H1 (cell line): ENCODE data around the gene ZNF277. TPM values are rescaled to one million over a fixed set of nuclear protein-coding genes. Genes with fewer than 3 reads are reported as not detected.

Experiments used
- CTCF ChIA-PET: fragments of 300-600 bp; sonication (Branson Sonifier 250); formaldehyde crosslinking; loops from one replicate; lab custom pipeline; 2021; ENCODE audit not compliant: partially characterized antibody; lab: Charles Lee
- POLR2A ChIA-PET: fragments of 300-600 bp; sonication (Branson Sonifier 250); formaldehyde crosslinking; loops from one replicate; lab custom pipeline; 2021; ENCODE audit warnings: inconsistent platforms; ENCODE audit not compliant: partially characterized antibody; lab: Charles Lee
- DNase-seq, 2 experiments: peaks; one replicate each; pipeline versions ENCODE4 v3.0.0 to v3.0.0-alpha.2; 2010 to 2022; ENCODE audit warnings: low spot score in 2 of 2, low read depth in 1 of 2, mixed read lengths in 1 of 2
- FAIRE-seq: peaks from 2 replicates; lab custom pipeline; 2011; peaks lifted over from hg19 to GRCh38; lab: Jason Lieb, UNC
- H2AFZ ChIP-seq: 2 replicates; pipeline ENCODE4 v1.8.1; 2012; ENCODE audit warnings: low read length, inconsistent platforms
- H2AK5ac ChIP-seq: 2 replicates; pipeline ENCODE4 v1.6.1; 2013; ENCODE audit warnings: low read depth, low read length
- H2BK120ac ChIP-seq: replicated peaks from 2 replicates; pipeline ENCODE3; 2013; ENCODE audit warnings: low read depth, low read length, inconsistent platforms
- H2BK12ac ChIP-seq: 2 replicates; pipeline ENCODE4 v1.6.1; 2013; ENCODE audit warnings: low read depth, low read length
- H2BK15ac ChIP-seq: 2 replicates; pipeline ENCODE4 v1.6.1; 2013; ENCODE audit warnings: low read length
- H2BK20ac ChIP-seq: 2 replicates; pipeline ENCODE4 v1.6.1; 2013; ENCODE audit warnings: low read length
- H2BK5ac ChIP-seq: 2 replicates; pipeline ENCODE4 v1.6.1; 2013; ENCODE audit warnings: low read depth, low read length
- H3K14ac ChIP-seq: 2 replicates; pipeline ENCODE4 v1.6.1; 2013; ENCODE audit warnings: inconsistent platforms; ENCODE audit not compliant: insufficient read length
- H3K18ac ChIP-seq: 2 replicates; pipeline ENCODE4 v1.6.1; 2013; ENCODE audit warnings: low read length; ENCODE audit errors: extremely low read depth
- H3K23ac ChIP-seq: 2 replicates; pipeline ENCODE4 v1.6.1; 2013; ENCODE audit warnings: inconsistent platforms; ENCODE audit not compliant: insufficient read length
- H3K23me2 ChIP-seq: 2 replicates; pipeline ENCODE4 v1.6.1; 2013; ENCODE audit warnings: low read depth, low read length
- H3K27ac ChIP-seq: 2 replicates; pipeline ENCODE4 v1.6.1; 2011; ENCODE audit warnings: low read depth, low read length, inconsistent platforms
- H3K27me3 ChIP-seq, 4 experiments: replicated peaks in 1 of 4; 1 replicate in 1 of 4; 2 replicates in 3 of 4; pipeline versions ENCODE4 v1.6.1 to v1.8.1; 2011 to 2013; ENCODE audit warnings: low read length in 3 of 4, mild to moderate bottlenecking in 3 of 4, inconsistent platforms in 2 of 4, mixed read lengths in 2 of 4, moderate library complexity in 1 of 4; ENCODE audit not compliant: control insufficient read depth in 3 of 4, insufficient read depth in 3 of 4; ENCODE audit errors: extremely low read depth in 1 of 4
- H3K36me3 ChIP-seq, 4 experiments: 2 replicates each; pipeline versions ENCODE4 v1.6.1 to v1.8.1; 2011 to 2013; ENCODE audit warnings: mild to moderate bottlenecking in 4 of 4, low read length in 3 of 4, moderate library complexity in 2 of 4, control low read depth in 1 of 4, inconsistent platforms in 1 of 4; ENCODE audit not compliant: insufficient read depth in 4 of 4, control insufficient read depth in 2 of 4
- H3K4ac ChIP-seq: replicated peaks from 2 replicates; pipeline ENCODE3; 2013; ENCODE audit warnings: low read length, low read depth, mixed read lengths, inconsistent platforms; ENCODE audit not compliant: insufficient read length
- H3K4me1 ChIP-seq, 4 experiments: replicated peaks in 1 of 4; 1 replicate in 1 of 4; 2 replicates in 3 of 4; pipeline versions ENCODE4 v1.6.1 to v1.8.1; 2011 to 2013; ENCODE audit warnings: low read length in 3 of 4, inconsistent platforms in 2 of 4, mixed read lengths in 1 of 4; ENCODE audit not compliant: insufficient read depth in 4 of 4, control insufficient read depth in 3 of 4
- H3K4me2 ChIP-seq, 2 experiments: 2 replicates each; pipeline versions ENCODE4 v1.6.1 to v1.8.1; 2011 to 2013; ENCODE audit warnings: low read depth in 2 of 2, low read length in 2 of 2, control low read depth in 1 of 2, inconsistent platforms in 1 of 2, mild to moderate bottlenecking in 1 of 2; ENCODE audit not compliant: insufficient read depth in 1 of 2
- H3K4me3 ChIP-seq, 4 experiments: fragments of 200-600, 300-600 bp in 1 of 4; sonication (generic), shearing (Covaris generic), sonication (Bioruptor Twin) in 1 of 4; 2 replicates each; pipeline versions ENCODE4 v1.5.1 to v1.8.1; 2011 to 2016; ENCODE audit warnings: low read length in 4 of 4, low read depth in 3 of 4, control low read depth in 2 of 4, inconsistent platforms in 2 of 4, mild to moderate bottlenecking in 2 of 4, mixed read lengths in 1 of 4, moderate library complexity in 1 of 4; ENCODE audit not compliant: insufficient read depth in 2 of 4; ENCODE audit errors: extremely low read depth in 1 of 4
- H3K56ac ChIP-seq: replicated peaks from 2 replicates; pipeline ENCODE3; 2013; ENCODE audit warnings: low read depth, mild to moderate bottlenecking, mixed read lengths, low read length, inconsistent platforms; ENCODE audit not compliant: insufficient read length
- H3K79me1 ChIP-seq: 2 replicates; pipeline ENCODE4 v1.6.1; 2013; ENCODE audit warnings: low read depth, low read length, control low read depth
- H3K79me2 ChIP-seq, 2 experiments: 2 replicates each; pipeline versions ENCODE4 v1.6.1 to v1.8.1; 2012 to 2013; ENCODE audit warnings: low read length in 2 of 2, mild to moderate bottlenecking in 2 of 2, inconsistent platforms in 1 of 2; ENCODE audit not compliant: insufficient read depth in 2 of 2, control insufficient read depth in 1 of 2
- H3K9ac ChIP-seq, 4 experiments: replicated peaks in 1 of 4; 1 replicate in 1 of 4; 2 replicates in 3 of 4; pipeline versions ENCODE4 v1.6.1 to v1.8.1; 2011 to 2013; ENCODE audit warnings: low read depth in 3 of 4, low read length in 3 of 4, control low read depth in 2 of 4, mild to moderate bottlenecking in 2 of 4, moderate library complexity in 2 of 4, inconsistent platforms in 1 of 4; ENCODE audit errors: extremely low read depth in 1 of 4
- H3K9me3 ChIP-seq, 2 experiments: 2 replicates each; pipeline versions ENCODE4 v1.6.1 to v1.8.1; 2012 to 2013; ENCODE audit warnings: mild to moderate bottlenecking in 2 of 2, moderate library complexity in 2 of 2, control low read depth in 1 of 2, inconsistent platforms in 1 of 2, low read depth in 1 of 2, low read length in 1 of 2, mixed read lengths in 1 of 2; ENCODE audit not compliant: insufficient read depth in 2 of 2
- H4K20me1 ChIP-seq, 2 experiments: replicated peaks in 1 of 2; 2 replicates each; pipeline versions ENCODE3 to v1.8.1; 2011 to 2013; ENCODE audit warnings: inconsistent platforms in 2 of 2, low read length in 2 of 2, mild to moderate bottlenecking in 1 of 2; ENCODE audit not compliant: insufficient read depth in 2 of 2, control insufficient read depth in 1 of 2
- H4K5ac ChIP-seq: 2 replicates; pipeline ENCODE4 v1.6.1; 2013; ENCODE audit warnings: low read length, low read depth, mixed read lengths, inconsistent platforms; ENCODE audit not compliant: insufficient read length
- H4K8ac ChIP-seq: 2 replicates; pipeline ENCODE4 v1.8.0; 2013; ENCODE audit warnings: mild to moderate bottlenecking, moderate library complexity, low read length, inconsistent platforms; ENCODE audit not compliant: insufficient read depth; ENCODE audit errors: extremely low read depth
- H4K91ac ChIP-seq: replicated peaks from 2 replicates; pipeline ENCODE3; 2013; ENCODE audit warnings: low read length, mixed read lengths, inconsistent platforms; ENCODE audit not compliant: insufficient read length
- CEBPB ChIP-seq: IDR thresholded peaks from 2 replicates; pipeline ENCODE4 v1.6.1; 2012; ENCODE audit warnings: low read depth, low read length
- EGR1 ChIP-seq: IDR thresholded peaks from 2 replicates; pipeline ENCODE4 v1.6.1; 2011; ENCODE audit warnings: low read depth, low read length, borderline replicate concordance
- JUND ChIP-seq: IDR thresholded peaks from 2 replicates; pipeline ENCODE4 v1.6.1; 2011; ENCODE audit warnings: mild to moderate bottlenecking, improper control_type of control experiment, low read length
- MAFK ChIP-seq: IDR thresholded peaks from 2 replicates; pipeline ENCODE4 v1.6.1; 2012; ENCODE audit warnings: low read depth, mild to moderate bottlenecking, improper control_type of control experiment, low read length
- PHF8 ChIP-seq: fragments of 200-600 bp; sonication (generic); conservative IDR thresholded peaks from 2 replicates; pipeline ENCODE4 v1.7.1; 2012; ENCODE audit warnings: low read depth, mild to moderate bottlenecking, inconsistent platforms, low read length, moderate library complexity
- POLR2A ChIP-seq, 2 experiments: IDR thresholded peaks; 1 replicate in 1 of 2; 2 replicates in 1 of 2; pipeline ENCODE4 v1.6.1; 2011; ENCODE audit warnings: low read depth in 2 of 2, low read length in 2 of 2, mild to moderate bottlenecking in 2 of 2; ENCODE audit errors: control extremely low read depth in 1 of 2
- RBBP5 ChIP-seq: IDR thresholded peaks from 2 replicates; pipeline ENCODE4 v1.7.1; 2012; ENCODE audit warnings: low read depth, mild to moderate bottlenecking, inconsistent platforms, low read length, moderate library complexity, borderline replicate concordance
- RNF2 ChIP-seq: fragments of 200-900, 300-1000 bp; sonication (generic); IDR thresholded peaks from 2 replicates; pipeline ENCODE4 v1.7.1; 2016; ENCODE audit warnings: borderline replicate concordance, low read depth, mild to moderate bottlenecking, antibody characterized with exemption, low read length; ENCODE audit not compliant: poor library complexity, severe bottlenecking; ENCODE audit errors: missing control alignments
- RXRA ChIP-seq: IDR thresholded peaks from 2 replicates; pipeline ENCODE4 v1.6.1; 2011; ENCODE audit warnings: low read depth, mild to moderate bottlenecking, low read length, moderate library complexity; ENCODE audit not compliant: insufficient read depth
- SP1 ChIP-seq: IDR thresholded peaks from 2 replicates; pipeline ENCODE4 v1.6.1; 2011; ENCODE audit warnings: low read depth, low read length
- TEAD4 ChIP-seq: IDR thresholded peaks from 2 replicates; pipeline ENCODE4 v1.6.1; 2012; ENCODE audit warnings: low read depth, low read length, inconsistent platforms, mixed read lengths
- WGBS, 2 experiments: shearing (Covaris generic) in 1 of 2; methylation state at CpG; one replicate each; pipeline versions ENCODE4 v1.1.6 to v1.1.7; 2013 to 2015; ENCODE audit warnings: low lambda C conversion rate in 2 of 2, mixed read lengths in 2 of 2, inconsistent platforms in 1 of 2, low coverage in 1 of 2, missing lambda C conversion rate in 1 of 2; ENCODE audit not compliant: insufficient replicate concordance in 2 of 2, insufficient coverage in 1 of 2, insufficient read length in 1 of 2; ENCODE audit errors: extremely low coverage in 1 of 2, missing lambda C conversion rate in 1 of 2; 5-methylcytosine and 5-hydroxymethylcytosine counted together
- polyA plus RNA-seq, 7 experiments: library from polyadenylated mRNA; depleted of rRNA in 3 of 7; stranded (reverse) in 5 of 7; unstranded in 2 of 7; fragments of >200 nt in 5 of 7; fragments of 200-250 nt in 2 of 7; gene quantifications; 1 replicate in 5 of 7; 2 replicates in 1 of 7; 4 replicates in 1 of 7; pipeline versions ENCODE4 v1.2.1 to v1.2.3, GENCODE V29; 2011 to 2013; ENCODE audit warnings: missing spikeins in 2 of 7, mixed read lengths in 2 of 7
- total RNA-seq: library from RNA; stranded (reverse); fragmentation: NEBNext Ultra II Directional; extraction: Animal tissue kit (Norgen Biotek cat#: 25700); gene quantifications from 2 replicates; pipeline ENCODE4 v1.2.1, GENCODE V29; 2021

The ZNF277 gene
- total and polyA plus RNA-seq, 2 of the 8 experiments (the other 6 are each of a cell fraction or from before 2014, with no cell fraction given) = 5.1 to 21.7 TPM

DNA sequence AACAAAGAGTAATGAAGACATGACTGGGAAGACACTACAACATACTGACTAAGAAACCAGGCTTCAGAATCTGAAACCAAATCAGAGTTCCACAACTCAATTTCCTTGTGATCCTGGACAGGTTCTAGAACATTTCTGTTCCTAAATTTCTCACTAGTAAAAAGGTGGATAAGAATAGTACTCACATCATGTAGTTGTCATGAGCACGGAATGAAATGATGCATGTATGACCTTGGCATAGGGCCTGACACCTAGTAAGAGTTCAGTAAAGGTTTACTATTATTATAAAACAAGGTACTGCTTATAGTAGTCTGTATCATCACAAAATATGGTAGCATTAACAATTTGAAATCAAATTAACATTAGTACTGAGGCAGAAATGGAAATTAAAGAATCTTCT, 20.2 kb upstream of the ZNF277 start:
- no peak overlapping the region for H4K91ac ChIP-seq
- H2BK120ac ChIP-seq = no peak overlapping the region
- no peak overlapping the region for H2BK20ac ChIP-seq
- H3K36me3 ChIP-seq = no peaks in the 10 kb centered on the region
- H4K20me1 ChIP-seq = peaks cover 3 to 8% of the 10 kb centered on the region in 2 experiments
- H3K4me1 ChIP-seq = peaks cover 0 to 2% (median 0%) of the 10 kb centered on the region in 4 experiments; a peak in 1 of 7 replicates
- ChIA-PET POLR2A (no interaction called here), CTCF (no interaction called here)
- no peak overlapping the region for H3K56ac ChIP-seq
- WGBS, 2 experiments = 94% methylated on average over 1 of the region's 1 CpG; no CpG with 5 or more reads in 1 of the 2 experiments
- H3K79me1 ChIP-seq = peaks cover 6% of the 10 kb centered on the region
- H3K18ac ChIP-seq = no peak overlapping the region
- no peak overlapping the region for H3K14ac ChIP-seq
- no peak overlapping the region for H2AFZ ChIP-seq
- H3K23ac ChIP-seq = no peak overlapping the region
- H3K79me2 ChIP-seq = peaks cover 0 to 57% of the 10 kb centered on the region in 2 experiments; a peak in 2 of 4 replicates
- no peak overlapping the region for H3K4ac ChIP-seq
- H3K4me3 ChIP-seq = no peak overlapping the region
- no peak overlapping the region for H2BK5ac ChIP-seq
- no peak overlapping the region for H2BK12ac ChIP-seq
- no peak for DNase-seq
- no peak overlapping the region for H3K27ac ChIP-seq
- H3K9ac ChIP-seq = no peak overlapping the region
- no peak overlapping the region for H2AK5ac ChIP-seq
- H3K9me3 ChIP-seq = no peaks in the 10 kb centered on the region
- H4K5ac ChIP-seq = no peak overlapping the region
- no peak overlapping the region for H4K8ac ChIP-seq
- no peak for TF ChIP-seq RNF2
- TF ChIP-seq POLR2A (IDR thresholded peaks at IDR 0.05; ENCODE audit: control extremely low read depth in 1 of 2, low read depth in 2 of 2, low read length in 2 of 2) = no peak
- TF ChIP-seq RXRA = no peak
- no peak for TF ChIP-seq TEAD4
- TF ChIP-seq PHF8 = no peak
- no peak for TF ChIP-seq JUND
- TF ChIP-seq MAFK = no peak
- no peak for TF ChIP-seq EGR1
- TF ChIP-seq SP1 = no peak
- no peak for TF ChIP-seq CEBPB
- TF ChIP-seq RBBP5 = no peak
- H3K27me3 ChIP-seq = no peaks in the 10 kb centered on the region
- no peaks in the 10 kb centered on the region for H3K23me2 ChIP-seq
- no peak for FAIRE-seq
- H3K4me2 ChIP-seq = no peak overlapping the region
- no peak overlapping the region for H2BK15ac ChIP-seq
